ENCODE measurements around the gene DYNLRB2.
A peak's percentile ranks its signal among the peaks of the same experiment; 100 is the strongest.

DYNLRB2 gene

GRCh38 chr16:80540516-80541305, at the start of gene DYNLRB2:
DYNLRB2 (plus strand) TSS chr16:80540993; CDS start chr16:80541077, 84 bp downstream.
- peak; percentile 80 for DNase-seq (ENCODE audit: low spot score)

- no peak for DNase-seq (ENCODE audit: low spot score)
Observed at GRCh38 chr16:80500116-80500859, 40.5 kb upstream of the DYNLRB2 start.

GRCh38 chr16:80500961-80501525, 39.8 kb upstream of the DYNLRB2 start:
- DNase-seq (ENCODE audit: low spot score): no peak

- DNase-seq (ENCODE audit: low spot score): no peak
Observed at GRCh38 chr16:80503107-80503506, 37.7 kb upstream of the DYNLRB2 start.

GRCh38 chr16:80507538-80507937, 33.3 kb upstream of the DYNLRB2 start:
- no peak for DNase-seq (ENCODE audit: low spot score)

GRCh38 chr16:80509872-80510271, 30.9 kb upstream of the DYNLRB2 start:
- DNase-seq (ENCODE audit: low spot score): no peak

GRCh38 chr16:80511824-80512592, 28.8 kb upstream of the DYNLRB2 start:
- no peak for DNase-seq (ENCODE audit: low spot score)

- DNase-seq (ENCODE audit: low spot score): no peak
Observed at GRCh38 chr16:80512593-80512853, 28.3 kb upstream of the DYNLRB2 start.

GRCh38 chr16:80515374-80515773, 25.4 kb upstream of the DYNLRB2 start:
- DNase-seq (ENCODE audit: low spot score): no peak

GRCh38 chr16:80517846-80518245, 22.9 kb upstream of the DYNLRB2 start:
- no peak for DNase-seq (ENCODE audit: low spot score)

- no peak for DNase-seq (ENCODE audit: low spot score)
Observed at GRCh38 chr16:80518436-80518835, 22.4 kb upstream of the DYNLRB2 start.

- no peak for DNase-seq (ENCODE audit: low spot score)
Observed at GRCh38 chr16:80519189-80519588, 21.6 kb upstream of the DYNLRB2 start.

GRCh38 chr16:80525420-80525819, 15.4 kb upstream of the DYNLRB2 start:
- DNase-seq (ENCODE audit: low spot score): no peak

GRCh38 chr16:80526418-80527061, 14.3 kb upstream of the DYNLRB2 start:
- DNase-seq (ENCODE audit: low spot score): no peak

- DNase-seq (ENCODE audit: low spot score): peak; percentile 26
Observed at GRCh38 chr16:80527297-80527696, 13.5 kb upstream of the DYNLRB2 start.

- no peak for DNase-seq (ENCODE audit: low spot score)
Observed at GRCh38 chr16:80530479-80530878, 10.3 kb upstream of the DYNLRB2 start.

- DNase-seq (ENCODE audit: low spot score): no peak
Observed at GRCh38 chr16:80536238-80536637, 4.6 kb upstream of the DYNLRB2 start.

GRCh38 chr16:80541306-80541694, 507 bp downstream of the DYNLRB2 start:
- DNase-seq (ENCODE audit: low spot score): no peak

- DNase-seq (ENCODE audit: low spot score): no peak
Observed at GRCh38 chr16:80543162-80543561, 2.4 kb downstream of the DYNLRB2 start.

GRCh38 chr16:80544326-80544725, 3.5 kb downstream of the DYNLRB2 start:
- DNase-seq (ENCODE audit: low spot score): no peak

- no peak for DNase-seq (ENCODE audit: low spot score)
Observed at GRCh38 chr16:80546249-80546648, 5.5 kb downstream of the DYNLRB2 start.

- DNase-seq (ENCODE audit: low spot score): no peak
Observed at GRCh38 chr16:80547145-80547544, 6.4 kb downstream of the DYNLRB2 start.
